ENCODE data around the gene CROCC2. TPM values are rescaled to one million over a fixed set of nuclear protein-coding genes. Genes with fewer than 3 reads are reported as not detected.

Gene CROCC2
- polyA plus RNA-seq, 1 donor (not counting 4 experiments of a cell fraction or from before 2014, with no cell fraction given), result not detected

- Histone ChIP-seq H3K27ac (ENCODE audit: control insufficient read depth, insufficient read depth, low read length) (no peak overlapping the region), H3K9me3 (ENCODE audit: control insufficient read depth, low read depth, low read length) (no peaks in the 10 kb centered on the region), H3K27me3 (ENCODE audit: control insufficient read depth, extremely low read depth, insufficient read depth, low read length) (peaks cover 3% of the 10 kb centered on the region), H4K20me1 (ENCODE audit: control insufficient read depth, extremely low read depth, insufficient read depth, low read length) (no peaks in the 10 kb centered on the region), H3K9me1 (ENCODE audit: control insufficient read depth, extremely low read depth, insufficient read depth, low read length) (no peaks in the 10 kb centered on the region), H3K4me3 (ENCODE audit: control insufficient read depth in 2 of 3, extremely low read depth in 1 of 3, insufficient read depth in 2 of 3, low read depth in 1 of 3, low read length in 3 of 3) (no peak overlapping the region), H2AFZ (ENCODE audit: control insufficient read depth, low read length) (no peak overlapping the region), H3K4me2 (ENCODE audit: control insufficient read depth, extremely low read depth, insufficient read depth, low read depth, low read length) (no peak overlapping the region), H3K4me1 (ENCODE audit: control insufficient read depth, extremely low read depth, insufficient read depth, low read length) (no peaks in the 10 kb centered on the region), H3K9ac (ENCODE audit: control insufficient read depth, extremely low read depth, insufficient read depth, low read length) (no peak overlapping the region), H3K79me2 (ENCODE audit: control insufficient read depth, insufficient read depth, low read length) (no peaks in the 10 kb centered on the region), H3K36me3 (ENCODE audit: control insufficient read depth in 2 of 2, extremely low read depth in 1 of 2, insufficient read depth in 2 of 2, low read length in 2 of 2) (no peaks in the 10 kb centered on the region)
- dilution Hi-C loops (cut with MboI; ENCODE audit: extremely low pct_ligation_motif_present, low sequenced_read_pairs), result no loop called here
- FAIRE-seq (no peak), DNase-seq (ENCODE audit: low read depth, low spot score) (no peak)
- no peak for TF ChIP-seq CTCF (optimal IDR thresholded peaks at IDR 0.05 in 1 of 3, IDR thresholded peaks at IDR 0.05 in 1 of 3, conservative IDR thresholded peaks at IDR 0.05 in 1 of 3; ENCODE audit: extremely low read depth in 1 of 3, insufficient read depth in 2 of 3, low read length in 3 of 3)
- no peak for TF ChIP-seq EZH2 (IDR thresholded peaks at IDR 0.05; ENCODE audit: low read length)
Observed at GRCh38 chr2:240873098-240873788, 32.9 kb upstream of the CROCC2 start.

- H3K36me3 ChIP-seq (ENCODE audit: control insufficient read depth in 2 of 2, extremely low read depth in 1 of 2, insufficient read depth in 2 of 2, low read length in 2 of 2), result no peaks in the 10 kb centered on the region
- H4K20me1 ChIP-seq (ENCODE audit: control insufficient read depth, extremely low read depth, insufficient read depth, low read length), result no peaks in the 10 kb centered on the region
- H3K79me2 ChIP-seq (ENCODE audit: control insufficient read depth, insufficient read depth, low read length), result no peaks in the 10 kb centered on the region
- no peak overlapping the region for H3K4me3 ChIP-seq (ENCODE audit: control insufficient read depth in 2 of 3, extremely low read depth in 1 of 3, insufficient read depth in 2 of 3, low read depth in 1 of 3, low read length in 3 of 3)
- H2AFZ ChIP-seq (ENCODE audit: control insufficient read depth, low read length), result no peak overlapping the region
- DNase-seq (ENCODE audit: low read depth, low spot score) (no peak), FAIRE-seq (no peak)
- TF ChIP-seq EZH2 (IDR thresholded peaks at IDR 0.05; ENCODE audit: low read length) (no peak), CTCF (optimal IDR thresholded peaks at IDR 0.05 in 1 of 3, IDR thresholded peaks at IDR 0.05 in 1 of 3, conservative IDR thresholded peaks at IDR 0.05 in 1 of 3; ENCODE audit: extremely low read depth in 1 of 3, insufficient read depth in 2 of 3, low read length in 3 of 3) (no peak)
- no peak overlapping the region for H3K9ac ChIP-seq (ENCODE audit: control insufficient read depth, extremely low read depth, insufficient read depth, low read length)
- peaks cover 3% of the 10 kb centered on the region for H3K27me3 ChIP-seq (ENCODE audit: control insufficient read depth, extremely low read depth, insufficient read depth, low read length)
- no peaks in the 10 kb centered on the region for H3K9me1 ChIP-seq (ENCODE audit: control insufficient read depth, extremely low read depth, insufficient read depth, low read length)
- H3K4me2 ChIP-seq (ENCODE audit: control insufficient read depth, extremely low read depth, insufficient read depth, low read depth, low read length), result no peak overlapping the region
- no peaks in the 10 kb centered on the region for H3K4me1 ChIP-seq (ENCODE audit: control insufficient read depth, extremely low read depth, insufficient read depth, low read length)
- no peak overlapping the region for H3K27ac ChIP-seq (ENCODE audit: control insufficient read depth, insufficient read depth, low read length)
- dilution Hi-C loops (cut with MboI; ENCODE audit: extremely low pct_ligation_motif_present, low sequenced_read_pairs), result no loop called here
- no peaks in the 10 kb centered on the region for H3K9me3 ChIP-seq (ENCODE audit: control insufficient read depth, low read depth, low read length)
Observed at GRCh38 chr2:240873805-240874714, 32.1 kb upstream of the CROCC2 start.

All from keratinocyte (primary cell).